Activated CD8-positive, alpha-beta memory T cell treated with anti-CD3 and anti-CD28 coated beads, Interleukin-2, amount 50 U/mL, for 48 hours (primary cell): ENCODE measurements around the gene EI24.
"Not testable (repeated sequence)": the region's sequence is repeated elsewhere in the genome, so short reads cannot be mapped to it uniquely, and the experiment has no call there.

Source experiments
- DNase-seq: peaks from one replicate; pipeline ENCODE4 v3.0.0-alpha.2; 2020

Gene EI24

DNA sequence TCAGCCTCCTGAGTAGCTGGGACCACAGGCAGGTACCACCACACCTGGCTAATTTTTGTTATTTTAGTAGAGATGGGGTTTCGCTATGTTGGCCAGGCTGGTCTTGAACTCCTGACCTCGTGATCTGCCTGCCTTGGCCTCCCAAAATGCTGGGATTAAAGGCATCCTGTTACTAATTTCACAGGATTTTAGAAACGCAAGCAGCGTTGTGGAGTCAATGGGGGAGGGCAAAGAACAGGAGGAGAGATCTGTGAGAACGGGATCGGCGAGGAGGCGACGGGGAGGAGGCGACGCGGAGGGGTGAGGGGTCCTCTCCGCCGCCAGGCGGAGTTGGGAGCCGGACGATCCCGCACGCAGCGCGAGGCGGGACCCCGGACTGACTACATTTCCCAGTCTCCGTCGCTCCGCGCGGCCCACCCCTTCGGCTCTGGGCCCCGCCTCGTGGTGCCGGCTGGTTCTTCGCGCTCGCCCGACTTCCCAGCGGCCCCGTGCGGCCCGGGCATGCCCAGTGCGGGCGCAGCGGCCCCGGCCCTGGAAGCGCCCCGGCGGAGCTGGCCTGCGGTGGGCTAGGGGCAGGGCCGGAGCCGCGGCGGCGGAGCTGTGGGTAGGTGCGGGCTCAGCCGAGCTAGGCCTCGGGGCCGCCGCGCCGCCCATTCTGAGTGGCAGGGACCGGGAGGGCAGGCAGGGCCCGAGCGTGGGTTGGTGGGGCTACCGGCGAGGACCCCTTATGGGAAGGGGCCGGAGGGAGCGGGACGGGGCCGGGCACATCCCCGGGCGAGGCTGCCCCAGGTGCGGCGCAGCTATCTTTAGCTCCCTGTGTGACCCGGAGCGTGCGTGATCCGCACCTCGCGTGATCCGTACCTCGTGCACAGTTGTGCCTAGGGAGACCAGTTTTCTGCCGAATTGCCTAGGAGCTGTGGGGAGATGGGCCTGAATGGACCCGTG, at the start of gene EI24:
Gene EI24 (plus strand): TSS at position 508 of the 945 bp plus-strand sequence. CDS start 3,051 bp downstream, outside the sequence.
- peak; percentile 92 for DNase-seq

DNA sequence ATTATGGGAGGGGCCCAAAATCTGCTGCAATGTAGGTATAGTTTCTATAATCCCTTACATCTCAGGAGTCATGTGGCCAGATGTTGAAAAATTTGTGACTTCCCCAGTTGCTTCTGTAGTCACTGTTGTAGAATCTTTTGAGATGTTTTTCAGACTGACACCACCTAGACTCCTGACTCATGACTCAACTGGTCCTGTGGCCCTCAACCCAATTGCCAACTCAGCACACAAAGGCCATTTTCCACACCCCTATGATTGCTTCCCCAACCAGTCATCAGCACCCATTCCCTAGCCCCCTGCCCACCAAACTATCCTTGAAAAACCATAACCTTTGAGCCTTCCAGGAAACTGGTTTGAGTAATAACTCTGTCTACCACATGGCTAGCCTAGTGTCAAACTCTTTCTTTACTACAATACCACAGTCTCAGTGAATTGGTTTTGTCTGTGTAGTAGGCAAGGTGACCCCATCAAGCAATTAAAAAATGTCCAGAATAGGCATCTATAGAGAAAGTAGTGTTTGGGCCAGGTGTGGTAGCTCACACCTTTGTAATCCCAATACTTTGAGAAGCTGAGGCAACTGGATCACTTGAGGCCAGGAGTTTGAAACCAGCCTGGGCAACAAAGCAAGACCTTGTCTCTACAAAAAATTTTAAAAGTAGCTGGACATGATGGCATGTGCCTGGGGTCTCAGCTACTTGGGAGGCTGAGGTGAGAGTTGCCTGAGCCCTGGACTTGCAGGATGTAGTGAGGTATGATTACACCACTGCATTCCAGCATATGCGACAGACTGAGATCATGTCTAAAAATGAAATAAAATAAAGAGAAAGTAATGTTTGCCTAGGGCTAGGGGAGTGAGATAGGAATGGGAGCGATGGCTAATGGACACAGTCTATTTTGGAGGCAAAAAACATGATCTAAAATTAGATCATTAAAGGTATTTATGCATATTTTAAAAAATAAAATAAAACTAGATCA, 49.1 kb upstream of the EI24 start:
- DNase-seq = no peak

DNA sequence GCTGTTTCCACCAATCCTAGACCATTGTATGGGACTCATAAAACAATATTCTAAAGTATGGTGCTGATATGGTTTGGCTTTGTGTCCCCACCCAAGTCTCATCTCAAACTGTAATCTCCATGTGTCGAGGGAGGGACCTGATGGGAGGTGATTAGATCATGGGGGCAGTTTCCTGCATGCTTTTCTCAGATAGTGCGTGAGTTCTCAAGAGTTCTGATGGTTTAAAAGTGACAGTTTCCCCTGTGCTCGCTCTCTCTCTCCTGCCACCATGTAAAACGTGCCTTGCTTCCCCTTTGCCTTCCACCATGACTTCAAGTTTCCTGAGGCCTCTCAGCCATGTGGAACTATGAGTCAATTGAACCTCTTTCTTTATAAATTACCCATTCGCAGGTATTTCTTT, 44.0 kb upstream of the EI24 start:
- no peak for DNase-seq

DNA sequence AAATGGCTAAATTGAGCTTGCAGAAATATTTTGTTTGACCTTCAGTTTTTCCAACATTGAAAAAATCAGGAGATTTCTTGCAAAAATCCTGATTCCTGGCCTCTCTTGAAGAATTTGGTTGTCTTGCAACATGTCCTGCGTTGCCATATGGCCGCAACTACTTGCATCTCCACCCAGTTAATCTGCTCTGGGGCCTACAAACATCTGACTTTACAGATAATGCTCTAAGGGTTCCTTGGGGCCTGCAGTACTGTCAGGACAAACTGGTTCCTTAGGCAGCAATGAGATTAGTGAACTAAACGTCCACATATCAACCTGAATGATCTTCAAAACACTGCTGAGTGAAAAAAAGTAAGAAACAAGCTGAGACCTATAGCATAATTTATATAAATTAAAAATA, 36.6 kb upstream of the EI24 start:
- DNase-seq = no peak

DNA sequence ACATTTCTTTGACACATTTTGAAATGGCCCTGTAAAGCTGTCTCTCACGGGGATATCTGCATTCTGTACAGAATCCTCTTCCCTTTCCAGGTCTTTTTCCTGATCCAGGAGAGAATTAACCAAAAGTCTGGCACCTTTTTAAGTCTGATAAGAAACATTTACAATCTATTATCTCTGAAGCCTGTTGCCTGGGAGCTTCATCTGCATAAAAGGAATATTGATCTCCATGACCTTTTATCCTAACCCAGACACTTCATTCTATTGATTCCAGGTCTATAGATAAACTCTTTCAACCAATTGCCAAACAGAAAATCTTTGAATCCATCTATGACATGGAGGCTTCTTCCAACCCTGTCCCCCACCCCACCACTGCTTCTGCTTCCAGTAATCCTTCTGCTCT, 33.7 kb upstream of the EI24 start:
- DNase-seq = no peak

DNA sequence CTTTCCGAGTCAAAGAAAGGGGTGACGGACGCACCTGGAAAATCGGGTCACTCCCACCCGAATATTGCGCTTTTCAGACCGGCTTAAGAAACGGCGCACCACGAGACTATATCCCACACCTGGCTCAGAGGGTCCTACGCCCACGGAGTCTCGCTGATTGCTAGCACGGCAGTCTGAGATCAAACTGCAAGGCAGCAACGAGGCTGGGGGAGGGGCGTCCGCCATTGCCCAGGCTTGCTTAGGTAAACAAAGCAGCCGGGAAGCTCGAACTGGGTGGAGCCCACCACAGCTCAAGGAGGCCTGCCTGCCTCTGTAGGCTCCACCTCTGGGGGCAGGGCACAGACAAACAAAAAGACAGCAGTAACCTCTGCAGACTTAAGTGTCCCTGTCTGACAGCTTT, 32.4 kb upstream of the EI24 start:
- DNase-seq = not testable (repeated sequence)

DNA sequence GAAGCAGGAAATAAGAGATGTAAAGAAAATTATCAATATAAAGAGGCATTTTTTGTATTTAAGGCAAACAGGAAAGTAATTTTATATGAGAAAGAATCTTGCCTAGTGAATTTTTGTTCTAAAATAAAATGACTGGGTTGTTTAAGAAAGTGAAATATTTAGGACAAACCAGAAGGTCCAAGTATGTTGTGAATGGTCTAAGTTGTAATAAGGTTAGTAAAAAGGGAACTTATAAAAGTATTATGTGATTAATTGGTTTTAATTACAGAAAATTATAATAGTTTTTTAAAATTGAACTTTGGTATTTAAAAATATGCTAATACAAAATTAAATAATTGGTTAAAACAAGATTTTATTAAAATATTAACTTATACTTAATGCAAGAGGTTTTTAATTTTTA, 26.6 kb upstream of the EI24 start:
- DNase-seq = no peak

DNA sequence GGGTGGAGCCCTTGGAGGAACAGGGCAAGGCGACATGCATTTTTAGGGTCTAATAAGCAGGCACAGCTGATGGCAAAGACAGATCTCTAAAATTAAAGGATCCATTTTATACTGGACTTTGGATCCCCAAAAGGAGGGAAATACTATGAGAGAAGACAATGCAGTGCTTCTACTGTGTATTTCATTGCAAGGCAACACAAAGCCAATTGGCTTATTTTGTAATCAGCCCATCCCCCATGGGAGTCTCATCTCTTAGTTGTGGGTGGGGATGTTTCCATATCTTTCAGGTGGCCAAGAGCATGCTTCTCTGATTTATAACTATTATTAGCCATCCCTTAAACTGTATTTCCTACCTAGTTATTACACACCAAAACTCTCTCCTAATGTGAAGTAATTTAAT, 18.5 kb upstream of the EI24 start:
- no peak for DNase-seq

DNA sequence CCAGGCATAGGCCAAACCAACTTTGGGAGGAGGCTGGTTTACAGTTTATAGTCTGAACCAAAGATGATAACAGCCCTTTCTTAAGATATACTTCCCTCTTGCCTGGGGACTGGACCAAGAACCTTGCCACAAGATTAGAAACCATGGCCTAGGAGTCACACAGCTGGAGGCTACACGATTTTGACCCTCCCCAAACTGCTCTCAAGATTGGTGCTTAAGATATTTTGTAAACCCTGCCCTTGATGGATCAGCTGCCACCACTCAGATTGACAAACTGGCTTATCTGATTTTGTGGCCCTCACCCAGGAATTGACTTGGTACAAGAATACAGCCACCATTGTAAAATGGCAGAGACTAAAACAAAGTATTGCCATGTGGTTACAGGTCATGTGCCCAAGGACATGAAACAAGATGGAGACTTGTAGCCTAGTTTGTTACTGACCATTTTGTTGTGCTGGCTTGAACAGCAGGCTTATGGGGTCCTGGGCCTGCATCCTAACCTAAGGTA, 17.4 kb upstream of the EI24 start:
- DNase-seq = no peak

DNA sequence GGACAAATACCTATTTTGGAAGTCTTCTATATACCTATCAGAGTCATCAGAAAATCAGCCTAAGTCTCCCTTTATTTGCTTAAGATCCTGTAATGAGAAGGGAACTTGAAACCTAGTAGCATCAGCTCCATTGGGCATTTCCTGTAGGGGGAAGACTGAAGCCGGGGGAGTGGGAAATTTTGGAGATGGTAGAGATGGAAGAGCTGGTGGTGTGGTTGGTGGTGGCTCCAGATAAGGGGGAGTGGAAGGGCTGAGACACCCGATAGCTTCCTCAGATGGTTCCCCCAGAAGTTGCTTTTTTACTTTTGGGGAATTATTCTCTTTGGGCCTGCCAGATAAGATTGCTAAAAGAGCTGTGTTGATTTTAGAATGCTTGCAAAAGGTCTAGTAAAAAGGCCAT, 16.4 kb upstream of the EI24 start:
- no peak for DNase-seq

DNA sequence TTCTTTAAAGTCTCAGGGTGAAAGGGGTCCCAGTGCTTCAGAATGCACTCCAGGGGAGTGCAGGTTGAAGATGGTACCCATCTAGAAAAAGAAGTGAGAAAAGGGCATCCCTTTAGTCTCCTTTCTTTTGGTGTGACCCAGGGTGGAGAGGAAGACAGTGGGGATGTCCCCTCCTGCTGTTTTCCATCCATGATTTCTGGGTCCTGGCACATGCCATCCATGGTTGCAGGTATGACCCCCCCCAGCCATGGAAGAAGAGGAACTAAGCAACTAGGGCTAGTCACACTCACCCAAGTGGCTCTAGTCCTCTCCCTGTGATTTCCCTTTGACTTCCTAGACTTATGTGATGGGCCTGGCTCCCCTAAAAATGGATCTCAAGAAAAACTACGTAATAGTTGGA, 15.9 kb upstream of the EI24 start:
- no peak for DNase-seq

DNA sequence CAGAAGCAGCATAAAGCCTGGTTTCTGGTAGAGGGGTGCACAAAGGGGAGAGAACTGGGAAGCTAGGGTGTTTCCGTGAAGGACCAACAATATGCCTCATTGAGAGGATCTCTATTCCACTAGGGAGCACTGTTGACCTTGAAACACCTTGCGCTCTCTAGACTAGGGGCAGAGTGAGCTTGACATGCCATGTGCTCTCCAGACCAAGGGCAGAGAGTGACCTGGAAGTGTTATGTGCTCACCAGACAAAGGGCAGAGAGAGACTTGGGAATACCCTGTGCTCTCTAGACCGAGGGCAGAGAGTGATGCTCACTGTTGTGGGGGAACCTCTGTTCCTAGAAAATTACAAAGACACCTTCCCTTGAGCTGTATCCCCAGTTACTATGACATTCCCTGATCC, 15.2 kb upstream of the EI24 start:
- DNase-seq = no peak

DNA sequence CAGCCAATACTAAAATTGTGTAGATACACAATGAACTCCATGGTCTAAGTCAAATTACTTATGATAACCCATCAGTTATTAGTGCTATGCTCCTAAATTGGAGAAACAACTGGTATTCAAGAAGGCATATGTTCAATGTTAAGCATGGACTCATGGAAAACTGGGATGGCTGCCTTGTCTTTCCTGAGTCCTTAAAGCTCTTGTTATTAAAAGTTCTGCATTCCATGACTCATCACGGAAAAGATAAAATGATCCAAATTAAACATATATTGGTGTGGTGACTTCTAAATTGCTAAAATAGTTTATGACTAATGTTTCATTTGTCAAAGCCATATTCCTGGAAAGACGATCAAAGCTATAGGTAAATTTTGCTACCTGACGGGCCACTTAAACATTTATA, 9.4 kb upstream of the EI24 start:
- no peak for DNase-seq

DNA sequence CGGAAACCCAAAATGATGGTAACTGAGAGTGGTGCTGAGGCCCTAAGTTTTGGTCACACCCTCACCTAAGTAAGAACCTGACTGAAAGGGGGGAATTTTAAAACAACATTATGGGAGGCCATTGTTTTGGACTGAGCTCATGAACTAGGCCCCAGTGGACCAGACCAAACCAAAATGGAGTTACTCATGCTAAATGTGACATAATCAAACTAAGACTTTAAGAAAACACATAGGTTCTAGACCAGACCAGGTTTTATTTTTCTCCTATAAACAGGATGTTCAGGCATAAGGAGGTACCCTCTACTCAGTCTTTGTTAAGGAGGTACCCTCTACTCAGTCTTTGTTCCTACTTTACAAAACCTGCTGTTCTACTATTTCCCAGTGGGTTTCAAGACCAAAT, 7.4 kb upstream of the EI24 start:
- DNase-seq = no peak

DNA sequence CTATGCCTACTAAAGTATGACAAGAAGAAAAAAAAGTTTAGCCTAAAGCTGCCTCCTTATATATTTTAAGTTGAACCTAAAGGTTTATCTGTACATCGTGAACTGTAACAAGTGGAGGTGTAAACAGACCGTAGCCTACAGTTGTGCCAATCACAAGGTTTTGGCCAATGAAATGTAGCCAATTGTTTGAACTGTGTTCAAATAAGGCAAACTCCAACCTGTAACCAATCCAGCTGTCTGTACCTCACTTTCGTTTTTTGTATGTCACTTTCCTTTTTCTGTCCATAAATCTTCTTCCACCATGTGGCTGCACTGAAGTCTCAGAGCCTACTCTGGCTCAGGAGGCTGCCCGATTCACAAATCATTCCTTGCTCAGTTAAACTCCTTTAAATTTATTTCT, 6.8 kb upstream of the EI24 start:
- no peak for DNase-seq

DNA sequence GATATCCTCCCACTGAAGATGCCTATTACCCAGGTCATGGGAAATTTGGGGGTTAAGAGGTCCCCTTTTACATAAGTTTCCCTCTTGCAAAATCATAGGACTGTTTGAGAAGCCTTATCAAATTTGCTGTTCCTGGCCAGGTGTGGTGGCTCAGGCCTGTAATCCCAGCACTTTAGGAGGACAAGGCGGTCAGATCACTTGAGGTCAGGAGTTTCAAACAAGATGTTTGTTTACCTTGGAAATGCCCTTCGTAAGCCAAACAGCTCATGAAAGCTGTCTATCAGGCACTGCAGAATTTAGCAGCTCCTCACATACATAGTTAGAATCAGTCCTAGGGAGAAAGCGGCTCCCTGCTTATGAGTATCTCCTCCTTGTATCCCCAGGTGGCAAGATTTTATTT, 4.9 kb upstream of the EI24 start:
- DNase-seq = no peak

DNA sequence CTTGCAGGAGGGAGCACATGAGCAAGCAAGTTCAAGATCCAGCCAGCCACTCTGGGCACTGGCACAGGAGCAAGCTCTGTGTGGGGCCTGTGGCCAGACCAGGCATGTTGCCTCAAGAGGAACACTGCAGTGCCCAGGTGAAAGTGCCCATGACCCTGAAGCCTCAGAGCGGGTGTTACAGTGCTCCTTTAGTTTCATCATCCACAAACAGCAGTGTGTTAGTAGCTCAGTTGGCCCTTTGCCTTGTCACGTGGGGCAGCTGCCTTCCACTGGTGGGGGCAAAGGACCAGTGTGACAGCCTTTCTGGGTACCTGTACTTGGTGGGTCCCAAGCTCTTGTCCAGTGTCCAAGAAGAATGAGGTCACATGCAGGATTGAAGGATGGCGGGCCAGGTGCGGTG, 3.0 kb upstream of the EI24 start:
- DNase-seq = no peak

DNA sequence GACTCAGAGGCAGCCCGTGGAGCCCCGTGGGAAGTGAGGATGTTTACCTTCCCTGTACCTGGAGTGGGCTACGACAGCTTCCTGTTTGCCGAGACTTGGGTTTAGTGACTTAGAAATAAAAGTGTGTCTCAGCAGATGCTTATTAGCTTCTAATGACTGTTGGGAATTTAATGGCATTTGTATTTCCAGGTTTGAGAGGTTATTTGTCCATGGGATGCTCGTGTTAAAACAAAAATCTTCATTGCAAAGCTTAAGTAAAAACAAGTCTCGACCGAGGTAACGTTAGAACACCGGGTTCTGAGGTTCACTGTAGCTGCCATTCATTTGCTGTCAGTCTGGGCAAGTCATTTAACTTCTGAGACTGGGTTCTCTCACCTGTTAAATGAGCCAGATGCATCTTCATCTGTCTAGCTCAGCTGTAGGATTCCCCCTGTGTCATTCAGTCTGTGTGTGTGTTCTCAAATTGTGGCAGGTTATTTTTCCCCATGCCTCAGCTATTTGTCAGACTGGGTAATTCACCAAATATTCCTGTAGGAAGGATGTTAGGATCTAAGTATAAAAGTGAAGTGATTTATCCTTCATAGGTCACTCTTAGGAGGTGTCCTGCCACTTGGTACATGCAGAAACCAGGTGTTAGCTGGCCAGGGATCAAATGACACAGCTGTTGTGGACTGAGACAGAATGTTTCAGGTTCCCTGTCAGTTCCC, 791 bp downstream of the EI24 start:
- no peak for DNase-seq

DNA sequence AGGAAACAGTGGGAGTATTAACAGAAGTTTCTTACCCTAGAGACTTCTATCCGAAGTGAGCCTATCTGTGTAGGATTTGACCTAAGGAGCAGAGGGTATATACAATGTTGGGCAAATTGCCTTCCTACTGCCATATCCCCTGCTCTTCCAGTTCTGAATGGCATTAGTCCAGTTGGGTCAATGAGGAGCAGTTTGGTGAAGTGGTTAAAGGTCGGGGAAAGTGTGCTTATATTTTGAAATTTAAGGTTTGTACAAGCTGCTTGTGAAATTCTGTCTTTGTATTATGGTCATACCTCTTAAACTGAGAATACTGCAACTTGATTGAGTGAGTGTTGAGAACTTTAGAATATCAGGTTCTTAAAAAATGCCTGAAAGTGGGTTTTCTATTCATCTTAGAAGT, 1.7 kb downstream of the EI24 start:
- no peak for DNase-seq

DNA sequence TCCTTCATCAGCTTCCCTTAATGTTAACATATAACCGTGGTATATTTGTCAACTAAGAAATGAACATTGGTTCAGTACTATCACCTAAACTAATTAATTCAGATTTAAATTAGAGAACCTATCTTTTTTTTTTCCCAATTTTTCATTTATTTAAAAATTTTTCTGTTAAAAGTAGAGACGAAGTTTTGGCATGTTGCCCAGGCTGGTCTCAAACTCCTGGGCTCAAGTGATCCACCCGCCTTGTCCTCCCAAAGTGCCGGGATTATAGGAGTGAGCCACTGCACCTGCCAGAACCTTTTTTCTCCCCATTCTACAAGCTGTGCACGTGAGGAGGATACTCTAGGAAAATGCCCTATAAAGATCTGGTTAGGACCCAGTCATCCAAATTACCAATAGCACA, 3.6 kb downstream of the EI24 start:
- DNase-seq = no peak

DNA sequence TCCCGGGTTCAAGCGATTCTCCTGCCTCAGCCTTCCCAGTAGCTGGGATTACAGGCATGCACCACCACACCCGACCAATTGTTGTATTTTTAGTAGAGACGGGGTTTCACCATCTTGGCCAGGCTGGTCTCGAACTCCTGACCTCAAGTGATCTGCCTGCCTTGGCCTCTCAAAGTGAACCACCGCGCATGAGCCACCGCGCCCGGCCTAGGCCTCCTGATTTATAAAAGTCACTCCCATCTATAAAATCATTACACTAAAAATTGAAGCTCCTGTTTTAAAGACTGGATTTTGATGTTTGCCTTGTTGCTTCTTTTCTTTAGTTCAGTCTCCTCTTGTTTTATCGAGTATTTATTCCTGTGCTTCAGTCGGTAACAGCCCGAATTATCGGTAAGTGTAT, 7.9 kb downstream of the EI24 start:
- DNase-seq = not testable (repeated sequence)

DNA sequence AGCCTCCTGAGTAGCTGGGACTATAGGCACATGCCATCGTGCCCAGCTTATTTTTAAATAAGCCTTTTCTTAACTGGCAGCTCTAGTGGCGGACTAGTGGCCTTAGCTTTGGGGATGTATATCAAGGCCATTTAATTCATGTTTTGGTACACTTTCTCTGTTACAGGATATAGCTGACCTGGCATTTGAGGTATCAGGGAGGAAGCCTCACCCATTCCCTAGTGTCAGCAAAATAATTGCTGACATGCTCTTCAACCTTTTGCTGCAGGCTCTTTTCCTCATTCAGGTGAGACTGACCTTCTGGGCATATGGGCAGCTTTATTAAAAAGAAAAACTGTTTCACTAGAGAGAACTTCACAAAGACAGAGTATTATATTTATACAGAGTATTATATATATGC, 9.5 kb downstream of the EI24 start:
- DNase-seq = no peak

DNA sequence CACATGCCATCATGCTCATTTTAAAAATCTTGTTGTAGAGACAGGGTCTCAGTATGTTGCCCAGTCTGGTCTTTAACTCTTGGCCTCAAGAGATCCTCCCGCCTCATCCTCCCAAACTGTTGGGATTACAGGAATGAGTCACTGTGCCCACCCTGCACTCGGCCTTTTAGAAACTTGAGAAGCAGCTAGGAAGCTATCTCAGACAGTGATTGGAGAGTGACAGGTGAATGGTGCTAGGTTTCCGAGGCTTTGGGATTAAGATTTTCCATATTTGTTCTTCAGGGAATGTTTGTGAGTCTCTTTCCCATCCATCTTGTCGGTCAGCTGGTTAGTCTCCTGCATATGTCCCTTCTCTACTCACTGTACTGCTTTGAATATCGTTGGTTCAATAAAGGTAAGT, 10.5 kb downstream of the EI24 start:
- no peak for DNase-seq
